WTC11 (cell line): ENCODE measurements around the gene EFCC1.

Experiments used
- CBFB ChIP-seq: sonication (generic); formaldehyde crosslinking; IDR thresholded peaks from 2 replicates; pipeline ENCODE4 v1.8.1; 2022; ENCODE audit warnings: mild to moderate bottlenecking, low read depth, missing genetic modification reagents
- ELF4 ChIP-seq: sonication (generic); formaldehyde crosslinking; IDR thresholded peaks from 2 replicates; pipeline ENCODE4 v1.8.1; 2022; ENCODE audit warnings: low read depth, mild to moderate bottlenecking, moderate library complexity, missing genetic modification reagents
- NR2C2 ChIP-seq: sonication (generic); formaldehyde crosslinking; IDR thresholded peaks from 2 replicates; pipeline ENCODE4 v1.8.0; 2022; ENCODE audit warnings: mild to moderate bottlenecking, missing genetic modification reagents
- TEAD4 ChIP-seq: sonication (generic); formaldehyde crosslinking; IDR thresholded peaks from 2 replicates; pipeline ENCODE4 v1.8.0; 2022; ENCODE audit warnings: mild to moderate bottlenecking, missing genetic modification reagents
- ZNF138 ChIP-seq: sonication (generic); formaldehyde crosslinking; conservative IDR thresholded peaks from 2 replicates; pipeline ENCODE4 v1.8.1; 2022; ENCODE audit warnings: mild to moderate bottlenecking, moderate library complexity, missing genetic modification reagents
- TF ChIP-seq, protein P1 (sequence below): fragments of 200-600 bp; IDR thresholded peaks from 2 replicates; pipeline ENCODE4 v1.8.0; 2022; ENCODE audit warnings: antibody characterized with exemption
- TF ChIP-seq, protein P2 (sequence below): sonication (generic); formaldehyde crosslinking; IDR thresholded peaks from 2 replicates; pipeline ENCODE4 v1.8.0; 2022; ENCODE audit warnings: mild to moderate bottlenecking, missing genetic modification reagents

DNA sequence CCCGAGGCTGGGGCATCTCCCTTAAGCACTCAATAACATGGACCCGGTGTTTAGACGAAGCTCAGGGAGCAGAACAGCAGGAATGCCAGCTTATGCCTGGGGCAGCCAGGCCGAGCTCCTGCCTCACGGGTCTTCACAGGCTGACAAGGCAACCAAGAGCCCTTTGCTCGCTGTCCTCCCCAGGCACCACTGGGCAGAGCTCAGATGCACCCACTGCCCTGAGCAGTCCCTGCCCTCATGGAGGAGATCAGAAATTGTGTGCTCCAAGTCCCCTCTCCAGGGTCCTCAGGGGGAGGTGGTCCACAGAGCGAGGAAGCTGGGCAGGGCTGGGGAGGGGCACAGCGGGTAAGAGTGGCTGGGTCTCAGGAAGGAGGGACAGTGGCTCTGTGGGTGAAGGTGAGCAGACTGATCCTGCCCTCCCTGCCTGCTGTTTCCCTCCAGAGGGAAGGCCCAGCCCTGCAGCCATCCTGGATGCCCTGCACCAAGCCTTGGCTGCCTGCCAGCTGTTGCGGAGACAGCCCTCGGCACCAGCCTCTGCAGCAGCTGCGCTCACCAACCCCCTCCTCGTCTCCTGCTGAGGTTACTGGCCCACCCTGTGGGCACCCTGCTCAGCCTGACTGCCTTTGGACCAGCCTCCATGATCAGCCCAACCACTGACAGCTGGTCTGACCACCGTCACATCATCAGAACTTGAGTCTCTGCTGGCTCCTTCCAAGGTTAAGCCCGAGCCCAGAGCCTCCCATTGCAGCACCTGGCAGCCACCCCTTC, 38.4 kb downstream of the EFCC1 start:
- TF ChIP-seq, protein P1, sequence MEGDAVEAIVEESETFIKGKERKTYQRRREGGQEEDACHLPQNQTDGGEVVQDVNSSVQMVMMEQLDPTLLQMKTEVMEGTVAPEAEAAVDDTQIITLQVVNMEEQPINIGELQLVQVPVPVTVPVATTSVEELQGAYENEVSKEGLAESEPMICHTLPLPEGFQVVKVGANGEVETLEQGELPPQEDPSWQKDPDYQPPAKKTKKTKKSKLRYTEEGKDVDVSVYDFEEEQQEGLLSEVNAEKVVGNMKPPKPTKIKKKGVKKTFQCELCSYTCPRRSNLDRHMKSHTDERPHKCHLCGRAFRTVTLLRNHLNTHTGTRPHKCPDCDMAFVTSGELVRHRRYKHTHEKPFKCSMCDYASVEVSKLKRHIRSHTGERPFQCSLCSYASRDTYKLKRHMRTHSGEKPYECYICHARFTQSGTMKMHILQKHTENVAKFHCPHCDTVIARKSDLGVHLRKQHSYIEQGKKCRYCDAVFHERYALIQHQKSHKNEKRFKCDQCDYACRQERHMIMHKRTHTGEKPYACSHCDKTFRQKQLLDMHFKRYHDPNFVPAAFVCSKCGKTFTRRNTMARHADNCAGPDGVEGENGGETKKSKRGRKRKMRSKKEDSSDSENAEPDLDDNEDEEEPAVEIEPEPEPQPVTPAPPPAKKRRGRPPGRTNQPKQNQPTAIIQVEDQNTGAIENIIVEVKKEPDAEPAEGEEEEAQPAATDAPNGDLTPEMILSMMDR, result no peak
- TF ChIP-seq, protein P2, sequence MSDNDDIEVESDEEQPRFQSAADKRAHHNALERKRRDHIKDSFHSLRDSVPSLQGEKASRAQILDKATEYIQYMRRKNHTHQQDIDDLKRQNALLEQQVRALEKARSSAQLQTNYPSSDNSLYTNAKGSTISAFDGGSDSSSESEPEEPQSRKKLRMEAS (CRISPR knock-in tag), result no peak
- no peak for TF ChIP-seq CBFB (CRISPR knock-in tag)
- TF ChIP-seq ELF4 (CRISPR knock-in tag), result no peak
- TF ChIP-seq TEAD4 (CRISPR knock-in tag), result no peak
- TF ChIP-seq ZNF138 (CRISPR knock-in tag), result no peak
- TF ChIP-seq NR2C2 (CRISPR knock-in tag), result no peak
